A375 (cell line): Measurements from ENCODE around the gene DCUN1D2. TPM values are rescaled to one million over a fixed set of nuclear protein-coding genes. Genes with fewer than 3 reads are reported as not detected.

Experiments used
- small RNA-seq: library from RNA; depleted of rRNA; stranded (forward); fragments of <200 nt; gene quantifications from one replicate; pipeline ENCODE3, GENCODE V24; 2014
- total RNA-seq: library from RNA; depleted of rRNA; stranded (reverse); fragments of >200 nt; shearing (Covaris generic); gene quantifications from 2 replicates; pipeline ENCODE4 v1.2.3, GENCODE V29; 2014; rRNA removed

DCUN1D2 gene
- 15.0 and 23.1 TPM in 2 replicates for total RNA-seq

GRCh38 chr13:113490496-113491417 lies at the start of gene DCUN1D2:
DCUN1D2 (minus strand) TSS chr13:113490711; CDS start chr13:113490669, 42 bp downstream.

GRCh38 chr13:113452942-113453901 lies 37.3 kb downstream of the DCUN1D2 start, which contains the start of gene ADPRHL1:
ADPRHL1 (minus strand) TSS chr13:113453488; CDS start chr13:113453437, 51 bp downstream.

Small RNA genes lying within 50 kb of the gene (small RNA-seq; reads per million reads assigned to genes)
- gene RNU1-16P, result 0.13 reads per million

Other genes with a start within 250 kb of the DCUN1D2 start
- gene LAMP1, start 193.5 kb downstream of the DCUN1D2 start, total RNA-seq, result 84.3 and 86.5 TPM in 2 replicates
- gene GRTP1, start 126.6 kb downstream of the DCUN1D2 start, total RNA-seq, result 0.21 TPM in 1 of 2 replicates, not detected in the other
- gene ADPRHL1, start 37.2 kb downstream of the DCUN1D2 start, total RNA-seq, result 2.3 and 4.2 TPM in 2 replicates
- 98.3 and 103 TPM in 2 replicates for gene TFDP1, start 94.0 kb upstream of the DCUN1D2 start, total RNA-seq
- gene ATP4B, start 167.5 kb upstream of the DCUN1D2 start, total RNA-seq, result not detected in 2 replicates
- 0.03 TPM in 1 of 2 replicates, not detected in the other for gene GRK1, start 176.5 kb upstream of the DCUN1D2 start, total RNA-seq